GM12801 (cell line): Measurements from ENCODE around the gene GNPDA2.

ENCODE experiments used
- TF ChIP-seq, protein P1 (sequence below): IDR thresholded peaks from one replicate; pipeline ENCODE4 v1.5.1; 2011; ENCODE audit warnings: control low read depth; ENCODE audit not compliant: insufficient read length; ENCODE audit errors: extremely low read depth

The GNPDA2 gene

DNA sequence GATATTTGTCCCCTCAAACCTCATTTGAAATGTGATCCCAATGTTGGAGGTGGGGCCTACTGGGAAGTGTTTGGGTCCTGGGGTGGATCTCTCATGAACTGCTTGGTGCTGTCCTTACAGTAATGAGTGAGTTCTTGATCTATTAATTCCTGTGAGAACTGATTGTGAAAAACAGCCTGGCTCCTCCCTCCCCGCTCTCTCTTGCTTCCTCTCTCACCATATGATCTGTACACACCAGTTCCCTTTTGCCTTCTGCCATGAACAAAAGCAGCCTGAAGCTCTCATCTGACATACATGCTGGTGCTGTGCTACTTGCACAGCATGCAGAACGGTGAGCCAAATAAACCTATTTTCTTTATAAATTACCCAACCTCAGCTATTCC, 63.7 kb downstream of the GNPDA2 start:
- TF ChIP-seq, protein P1, sequence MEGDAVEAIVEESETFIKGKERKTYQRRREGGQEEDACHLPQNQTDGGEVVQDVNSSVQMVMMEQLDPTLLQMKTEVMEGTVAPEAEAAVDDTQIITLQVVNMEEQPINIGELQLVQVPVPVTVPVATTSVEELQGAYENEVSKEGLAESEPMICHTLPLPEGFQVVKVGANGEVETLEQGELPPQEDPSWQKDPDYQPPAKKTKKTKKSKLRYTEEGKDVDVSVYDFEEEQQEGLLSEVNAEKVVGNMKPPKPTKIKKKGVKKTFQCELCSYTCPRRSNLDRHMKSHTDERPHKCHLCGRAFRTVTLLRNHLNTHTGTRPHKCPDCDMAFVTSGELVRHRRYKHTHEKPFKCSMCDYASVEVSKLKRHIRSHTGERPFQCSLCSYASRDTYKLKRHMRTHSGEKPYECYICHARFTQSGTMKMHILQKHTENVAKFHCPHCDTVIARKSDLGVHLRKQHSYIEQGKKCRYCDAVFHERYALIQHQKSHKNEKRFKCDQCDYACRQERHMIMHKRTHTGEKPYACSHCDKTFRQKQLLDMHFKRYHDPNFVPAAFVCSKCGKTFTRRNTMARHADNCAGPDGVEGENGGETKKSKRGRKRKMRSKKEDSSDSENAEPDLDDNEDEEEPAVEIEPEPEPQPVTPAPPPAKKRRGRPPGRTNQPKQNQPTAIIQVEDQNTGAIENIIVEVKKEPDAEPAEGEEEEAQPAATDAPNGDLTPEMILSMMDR, result no peak

DNA sequence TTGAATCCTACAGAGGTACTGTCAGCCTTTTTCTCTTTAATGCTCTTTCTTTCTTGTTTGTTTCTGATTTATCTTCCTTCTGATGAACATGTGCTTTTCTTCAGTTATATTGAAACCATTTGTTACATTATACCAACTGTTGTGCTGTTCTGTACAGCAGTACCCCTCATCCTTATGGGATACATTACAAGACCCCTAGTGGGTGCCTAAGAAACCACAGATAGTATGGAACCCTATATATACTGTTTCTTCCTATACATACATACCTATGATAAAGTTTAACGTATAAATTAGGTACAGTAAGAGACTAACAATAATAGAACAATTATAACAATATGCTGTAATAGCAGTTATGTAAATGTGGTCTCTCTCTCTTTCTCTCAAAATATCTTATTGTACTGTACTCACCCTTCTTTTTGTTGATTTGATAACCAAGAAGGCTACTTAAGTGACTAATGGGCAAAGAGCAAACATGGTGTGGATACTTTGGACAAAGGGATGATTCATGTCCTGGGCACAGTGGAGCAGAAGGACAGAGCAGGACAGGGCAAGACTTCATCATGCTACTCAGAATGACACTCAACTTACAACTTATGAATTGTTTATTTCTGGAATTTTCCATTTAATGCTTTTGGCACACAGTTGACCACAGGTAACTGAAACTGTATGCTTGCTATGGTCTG, 64.3 kb downstream of the GNPDA2 start:
- TF ChIP-seq, protein P1, result no peak

DNA sequence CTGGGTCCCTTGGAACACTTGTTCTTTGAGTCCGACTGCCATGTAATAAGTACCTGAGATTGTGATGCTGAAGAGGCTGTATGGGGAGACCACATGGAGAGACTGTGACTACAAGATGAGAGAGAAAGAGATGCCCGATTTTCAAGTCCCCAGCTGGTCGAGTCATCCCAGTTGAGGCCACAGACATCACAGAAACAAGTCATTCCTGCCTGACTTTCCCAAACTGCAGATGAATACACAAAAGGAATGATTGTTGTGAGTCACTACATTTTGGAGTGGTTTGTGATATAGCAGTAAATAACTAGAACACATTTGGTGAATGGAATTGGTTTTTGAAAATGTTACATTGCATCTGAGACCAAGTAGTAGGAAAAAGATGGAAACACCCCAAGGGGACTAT, 66.0 kb downstream of the GNPDA2 start:
- TF ChIP-seq, protein P1, result no peak

DNA sequence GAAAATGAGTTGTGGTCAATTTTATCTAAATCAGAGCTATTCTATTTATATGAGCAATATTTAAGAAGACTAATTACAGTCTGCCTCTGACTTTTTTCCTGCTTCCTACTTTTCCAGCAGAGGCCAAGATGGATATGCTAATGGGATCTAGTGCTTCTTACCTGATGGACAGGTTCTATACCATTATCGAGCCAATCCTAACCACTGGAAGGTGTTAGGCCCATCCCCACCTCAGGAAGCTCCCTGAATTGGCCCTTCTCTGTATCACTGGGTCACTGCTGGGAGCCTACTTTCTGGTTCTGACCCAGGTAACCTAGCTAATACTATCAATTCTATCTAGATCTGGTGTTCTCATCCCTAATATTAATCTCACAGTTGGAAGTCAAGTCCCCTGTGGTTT, 74.4 kb downstream of the GNPDA2 start:
- TF ChIP-seq, protein P1, result no peak
